Measurements from ENCODE around the gene SLC3A2.
A peak's percentile ranks its signal among the peaks of the same experiment; 100 is the strongest.

SLC3A2 gene

GRCh38 chr11:62875698-62876478, 4.8 kb upstream of the SLC3A2 start:
- H2BK5ac ChIP-seq (ENCODE audit: low read length): no peak overlapping the region
- peaks cover 3% of the 10 kb centered on the region for H3K36me3 ChIP-seq (ENCODE audit: control insufficient read depth, insufficient read depth, low read length)
- no peak overlapping the region for H3K18ac ChIP-seq (ENCODE audit: low read length)
- H3K27me3 ChIP-seq (ENCODE audit: insufficient read depth, low read length, poor library complexity): no peaks in the 10 kb centered on the region
- H3K4ac ChIP-seq (ENCODE audit: low read depth, low read length): no peak overlapping the region
- H3K79me1 ChIP-seq (ENCODE audit: low read length): peaks cover 3% of the 10 kb centered on the region
- no peak overlapping the region for H2BK120ac ChIP-seq (ENCODE audit: low read depth, low read length)
- H3K27ac ChIP-seq (ENCODE audit: low read depth, low read length): no peak overlapping the region
- peaks cover 45% of the 10 kb centered on the region for H3K79me2 ChIP-seq (ENCODE audit: control insufficient read depth, insufficient read depth, low read length)
- H2AK5ac ChIP-seq (ENCODE audit: low read length): no peak overlapping the region
- no peak overlapping the region for H3K56ac ChIP-seq (ENCODE audit: low read length)
- no peak overlapping the region for H4K5ac ChIP-seq (ENCODE audit: low read length)
- peak; percentile 88 for DNase-seq
- H3K4me2 ChIP-seq (ENCODE audit: low read length): no peak overlapping the region
- H2BK15ac ChIP-seq (replicated peaks; ENCODE audit: low read depth): no peak overlapping the region
- H3K9ac ChIP-seq (ENCODE audit: low read length): no peak overlapping the region
- H3K4me3 ChIP-seq (ENCODE audit: low read length): no peak overlapping the region
- no CpG with 5 or more reads among the region's 7 CpGs for WGBS (ENCODE audit: extremely low coverage, insufficient coverage, low lambda C conversion rate)
- H4K8ac ChIP-seq (ENCODE audit: low read depth, low read length): no peak overlapping the region
- H3K4me1 ChIP-seq (ENCODE audit: control insufficient read depth, low read depth, low read length): peaks cover 2% of the 10 kb centered on the region
- no peak overlapping the region for H3K23ac ChIP-seq (ENCODE audit: low read length)

- Histone ChIP-seq H3K4ac (ENCODE audit: low read depth, low read length) (no peak overlapping the region), H3K4me1 (ENCODE audit: control insufficient read depth, low read depth, low read length) (peaks cover 2% of the 10 kb centered on the region), H3K23ac (ENCODE audit: low read length) (no peak overlapping the region), H3K79me1 (ENCODE audit: low read length) (peaks cover 3% of the 10 kb centered on the region), H2BK5ac (ENCODE audit: low read length) (no peak overlapping the region), H3K56ac (ENCODE audit: low read length) (no peak overlapping the region), H3K4me2 (ENCODE audit: low read length) (no peak overlapping the region), H3K36me3 (ENCODE audit: control insufficient read depth, insufficient read depth, low read length) (peaks cover 3% of the 10 kb centered on the region), H3K27ac (ENCODE audit: low read depth, low read length) (no peak overlapping the region), H3K18ac (ENCODE audit: low read length) (no peak overlapping the region), H2BK120ac (ENCODE audit: low read depth, low read length) (no peak overlapping the region), H2AK5ac (ENCODE audit: low read length) (no peak overlapping the region), H2BK15ac (replicated peaks; ENCODE audit: low read depth) (no peak overlapping the region), H3K27me3 (ENCODE audit: insufficient read depth, low read length, poor library complexity) (no peaks in the 10 kb centered on the region), H4K5ac (ENCODE audit: low read length) (no peak overlapping the region), H3K9ac (ENCODE audit: low read length) (no peak overlapping the region), H3K4me3 (ENCODE audit: low read length) (no peak overlapping the region), H4K8ac (ENCODE audit: low read depth, low read length) (no peak overlapping the region), H3K79me2 (ENCODE audit: control insufficient read depth, insufficient read depth, low read length) (peaks cover 51% of the 10 kb centered on the region)
- no peak for DNase-seq
- no CpG with 5 or more reads among the region's 6 CpGs for WGBS (ENCODE audit: extremely low coverage, insufficient coverage, low lambda C conversion rate)
Observed at GRCh38 chr11:62876712-62877111, 4.0 kb upstream of the SLC3A2 start.

DNA sequence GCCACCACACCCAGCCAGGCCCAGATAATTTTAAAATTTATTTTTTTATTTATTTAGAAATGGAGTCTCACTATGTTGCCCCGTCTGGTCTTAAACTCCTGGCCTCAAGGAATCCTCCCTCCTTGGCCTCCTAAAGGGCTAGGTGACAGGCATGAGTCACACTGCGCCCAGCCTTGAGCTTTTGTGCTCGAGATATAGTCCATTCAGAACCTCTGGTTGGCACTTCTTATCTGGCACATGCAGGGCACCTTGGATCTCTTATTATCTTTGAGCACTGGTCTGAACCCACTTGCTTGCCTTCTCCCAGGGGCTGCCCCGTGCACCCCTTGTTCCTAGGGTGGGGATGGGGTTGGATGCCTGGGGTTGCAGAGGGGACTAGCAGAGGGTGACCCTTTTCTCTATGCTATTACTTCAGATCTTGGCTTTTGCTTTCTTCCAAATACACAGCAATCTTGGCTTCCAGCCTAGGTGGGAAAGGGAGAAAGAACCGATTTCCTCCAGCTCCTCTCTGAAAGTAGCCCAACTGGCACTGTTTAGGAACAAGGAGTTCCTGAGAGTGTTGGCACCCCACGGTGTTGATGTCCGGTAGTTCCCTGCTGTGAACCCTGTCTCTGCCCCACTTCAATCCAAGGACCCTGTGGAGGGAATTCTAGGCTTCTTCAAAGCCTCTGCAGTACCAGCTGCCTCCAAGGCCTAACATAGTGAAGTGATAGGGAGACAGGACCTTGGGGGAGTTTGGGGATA, 1.3 kb upstream of the SLC3A2 start:
- peak overlapping the region; percentile 1 for H3K9ac ChIP-seq (ENCODE audit: low read length)
- peaks cover 12% of the 10 kb centered on the region for H3K79me1 ChIP-seq (ENCODE audit: low read length)
- WGBS (ENCODE audit: extremely low coverage, insufficient coverage, low lambda C conversion rate): no CpG with 5 or more reads among the region's 7 CpGs
- peaks cover 13% of the 10 kb centered on the region for H3K36me3 ChIP-seq (ENCODE audit: control insufficient read depth, insufficient read depth, low read length)
- H4K5ac ChIP-seq (ENCODE audit: low read length): no peak overlapping the region
- H3K4me1 ChIP-seq (ENCODE audit: control insufficient read depth, low read depth, low read length): peaks cover 10% of the 10 kb centered on the region
- no peak overlapping the region for H3K27ac ChIP-seq (ENCODE audit: low read depth, low read length)
- no peak overlapping the region for H3K4me2 ChIP-seq (ENCODE audit: low read length)
- H4K8ac ChIP-seq (ENCODE audit: low read depth, low read length): no peak overlapping the region
- no peak overlapping the region for H2BK15ac ChIP-seq (replicated peaks; ENCODE audit: low read depth)
- H3K79me2 ChIP-seq (ENCODE audit: control insufficient read depth, insufficient read depth, low read length): peaks cover 64% of the 10 kb centered on the region
- H2BK120ac ChIP-seq (ENCODE audit: low read depth, low read length): no peak overlapping the region
- no peak for DNase-seq
- H3K23ac ChIP-seq (ENCODE audit: low read length): no peak overlapping the region
- H3K18ac ChIP-seq (ENCODE audit: low read length): no peak overlapping the region
- no peaks in the 10 kb centered on the region for H3K27me3 ChIP-seq (ENCODE audit: insufficient read depth, low read length, poor library complexity)
- no peak overlapping the region for H3K4me3 ChIP-seq (ENCODE audit: low read length)
- H2BK5ac ChIP-seq (ENCODE audit: low read length): no peak overlapping the region
- no peak overlapping the region for H3K4ac ChIP-seq (ENCODE audit: low read depth, low read length)
- no peak overlapping the region for H2AK5ac ChIP-seq (ENCODE audit: low read length)
- H3K56ac ChIP-seq (ENCODE audit: low read length): no peak overlapping the region

DNA sequence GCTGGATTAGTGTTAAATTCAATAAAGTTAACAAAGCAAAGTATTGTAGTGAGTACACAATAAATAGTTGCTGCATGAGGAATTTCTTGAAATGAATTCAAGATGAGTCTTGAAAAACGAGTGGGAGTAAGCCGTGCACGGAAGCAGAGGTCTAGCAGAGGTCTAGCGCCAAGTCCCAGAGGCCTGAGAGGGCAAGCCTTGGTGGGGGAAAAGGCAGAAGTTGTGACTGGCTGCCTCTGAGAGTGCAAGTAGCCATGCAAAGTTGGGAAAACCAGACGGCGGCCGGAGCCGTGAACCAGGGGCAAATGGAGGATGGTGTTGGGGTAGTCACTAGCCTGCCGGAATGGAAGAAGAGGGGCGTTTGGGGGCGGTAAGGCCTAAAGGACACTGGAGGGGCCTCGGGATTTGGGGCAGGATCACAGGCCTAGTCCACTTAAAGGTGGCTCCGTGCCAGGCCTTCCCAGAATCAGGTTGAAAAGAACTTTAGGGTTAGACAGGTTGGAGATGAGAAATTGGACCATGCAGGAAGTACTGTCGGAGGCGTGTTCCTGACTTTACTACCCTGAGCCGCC, 379 bp upstream of the SLC3A2 start:
- no CpG with 5 or more reads among the region's 16 CpGs for WGBS (ENCODE audit: extremely low coverage, insufficient coverage, low lambda C conversion rate)
- H3K36me3 ChIP-seq (ENCODE audit: control insufficient read depth, insufficient read depth, low read length): peaks cover 19% of the 10 kb centered on the region
- peak overlapping the region; percentile 15 for H3K4me2 ChIP-seq (ENCODE audit: low read length)

GRCh38 chr11:62881579-62882430, 1.1 kb downstream of the SLC3A2 start:
- H3K79me2 ChIP-seq (ENCODE audit: control insufficient read depth, insufficient read depth, low read length): peaks cover 63% of the 10 kb centered on the region
- peak overlapping the region; percentile 87 for H2AK5ac ChIP-seq (ENCODE audit: low read length)
- peak; percentile 99 for DNase-seq
- H3K18ac ChIP-seq (ENCODE audit: low read length): peak overlapping the region; percentile 81
- H2BK15ac ChIP-seq (replicated peaks; ENCODE audit: low read depth): no peak overlapping the region
- H3K4me1 ChIP-seq (ENCODE audit: control insufficient read depth, low read depth, low read length): peaks cover 10% of the 10 kb centered on the region
- H2BK5ac ChIP-seq (ENCODE audit: low read length): peak overlapping the region; percentile 89
- WGBS (ENCODE audit: extremely low coverage, insufficient coverage, low lambda C conversion rate): no CpG with 5 or more reads among the region's 21 CpGs
- H3K4me2 ChIP-seq (ENCODE audit: low read length): peak overlapping the region; percentile 91
- H3K56ac ChIP-seq (ENCODE audit: low read length): peak overlapping the region; percentile 100
- H3K27me3 ChIP-seq (ENCODE audit: insufficient read depth, low read length, poor library complexity): no peaks in the 10 kb centered on the region
- H3K79me1 ChIP-seq (ENCODE audit: low read length): peaks cover 25% of the 10 kb centered on the region
- no peak overlapping the region for H4K8ac ChIP-seq (ENCODE audit: low read depth, low read length)
- H2BK120ac ChIP-seq (ENCODE audit: low read depth, low read length): peak overlapping the region; percentile 82
- peak overlapping the region; percentile 91 for H3K27ac ChIP-seq (ENCODE audit: low read depth, low read length)
- H3K9ac ChIP-seq (ENCODE audit: low read length): peak overlapping the region; percentile 100
- peaks cover 27% of the 10 kb centered on the region for H3K36me3 ChIP-seq (ENCODE audit: control insufficient read depth, insufficient read depth, low read length)
- peak overlapping the region; percentile 82 for H4K5ac ChIP-seq (ENCODE audit: low read length)
- H3K4ac ChIP-seq (ENCODE audit: low read depth, low read length): peak overlapping the region; percentile 99
- peak overlapping the region; percentile 99 for H3K4me3 ChIP-seq (ENCODE audit: low read length)
- H3K23ac ChIP-seq (ENCODE audit: low read length): no peak overlapping the region

More for the DNA sequence above, 379 bp upstream of the SLC3A2 start:
- Histone ChIP-seq H2BK5ac (ENCODE audit: low read length) (no peak overlapping the region), H3K4me1 (ENCODE audit: control insufficient read depth, low read depth, low read length) (peaks cover 10% of the 10 kb centered on the region), H2BK120ac (ENCODE audit: low read depth, low read length) (no peak overlapping the region), H4K8ac (ENCODE audit: low read depth, low read length) (no peak overlapping the region), H3K56ac (ENCODE audit: low read length) (peak overlapping the region; percentile 54), H3K9ac (ENCODE audit: low read length) (peak overlapping the region; percentile 44), H3K18ac (ENCODE audit: low read length) (peak overlapping the region; percentile 19), H3K4me3 (ENCODE audit: low read length) (no peak overlapping the region), H2BK15ac (replicated peaks; ENCODE audit: low read depth) (no peak overlapping the region), H3K23ac (ENCODE audit: low read length) (no peak overlapping the region), H3K27ac (ENCODE audit: low read depth, low read length) (no peak overlapping the region), H3K79me2 (ENCODE audit: control insufficient read depth, insufficient read depth, low read length) (peaks cover 62% of the 10 kb centered on the region), H3K79me1 (ENCODE audit: low read length) (peaks cover 16% of the 10 kb centered on the region), H4K5ac (ENCODE audit: low read length) (no peak overlapping the region), H2AK5ac (ENCODE audit: low read length) (no peak overlapping the region), H3K27me3 (ENCODE audit: insufficient read depth, low read length, poor library complexity) (no peaks in the 10 kb centered on the region), H3K4ac (ENCODE audit: low read depth, low read length) (peak overlapping the region; percentile 49)
- no peak for DNase-seq
